ENCODE measurements around the gene NEK10. TPM values are rescaled to one million over a fixed set of nuclear protein-coding genes. Genes with fewer than 3 reads are reported as not detected.

NEK10 gene
- total and polyA plus RNA-seq, 2 donors (not counting 3 experiments of a cell fraction or from before 2014, with no cell fraction given) = 0.32 to 5.0 TPM

GRCh38 chr3:27138005-27138404 is 231.2 kb downstream of the NEK10 start:
- Histone ChIP-seq H3K4me2 (ENCODE audit: insufficient read depth, low read length) (no peak overlapping the region), H3K9me3 (replicated peaks; ENCODE audit: control insufficient read depth, insufficient read depth, low read length) (no peaks in the 10 kb centered on the region), H3K27ac (ENCODE audit: insufficient read depth, low read depth, low read length) (no peak overlapping the region), H3K4me1 (ENCODE audit: control insufficient read depth, extremely low read depth, insufficient read depth, low read length) (no peaks in the 10 kb centered on the region), H3K4me3 (replicated peaks in 1 of 3; ENCODE audit: insufficient read depth in 1 of 3, low read depth in 1 of 3, low read length in 3 of 3) (no peak overlapping the region), H3K36me3 (ENCODE audit: control insufficient read depth in 2 of 2, extremely low read depth in 1 of 2, insufficient read depth in 2 of 2, low read length in 2 of 2) (no peaks in the 10 kb centered on the region), H3K27me3 (ENCODE audit: control insufficient read depth in 2 of 2, insufficient read depth in 2 of 2, low read length in 2 of 2) (no peaks in the 10 kb centered on the region), H3K9me1 (replicated peaks; ENCODE audit: control insufficient read depth, extremely low read depth, insufficient read depth, low read length) (no peaks in the 10 kb centered on the region), H3K79me2 (ENCODE audit: control insufficient read depth, insufficient read depth, low read length) (no peaks in the 10 kb centered on the region), H3K9ac (replicated peaks; ENCODE audit: extremely low read depth, insufficient read depth, low read length) (no peak overlapping the region), H4K20me1 (replicated peaks; ENCODE audit: control insufficient read depth, extremely low read depth, insufficient read depth, low read length) (no peaks in the 10 kb centered on the region), H2AFZ (ENCODE audit: low read depth, low read length) (no peak overlapping the region)
- dilution Hi-C loops (cut with MboI; ENCODE audit: extremely low pct_ligation_motif_present, low sequenced_read_pairs) (no loop called here), intact Hi-C loops (cut with micrococcal nuclease) (no loop called here)
- no TSS peak for BruUV-seq (replicated peaks)
- no peak for FAIRE-seq
- ChIA-PET CTCF (interaction anchor here (0.9 to 5.7 kb wide), 6 partner anchors 9 to 141 kb away, joined by 3 to 33 read pairs (median 4); no protein-coding TSS in a partner anchor), POLR2A (no interaction called here)
- no peak for TF ChIP-seq JUN (IDR thresholded peaks at IDR 0.05; ENCODE audit: borderline replicate concordance, insufficient read depth, insufficient read length, low read depth)
- no peak for TF ChIP-seq MAX (IDR thresholded peaks at IDR 0.05; ENCODE audit: insufficient read depth, insufficient read length)
- DNase-seq (ENCODE audit: low read depth, low spot score) = no peak

- H3K4me3 ChIP-seq (replicated peaks in 1 of 3; ENCODE audit: insufficient read depth in 1 of 3, low read depth in 1 of 3, low read length in 3 of 3) = no peak overlapping the region
- H3K79me2 ChIP-seq (ENCODE audit: control insufficient read depth, insufficient read depth, low read length) = no peaks in the 10 kb centered on the region
- no peaks in the 10 kb centered on the region for H3K9me1 ChIP-seq (replicated peaks; ENCODE audit: control insufficient read depth, extremely low read depth, insufficient read depth, low read length)
- H3K9ac ChIP-seq (replicated peaks; ENCODE audit: extremely low read depth, insufficient read depth, low read length) = no peak overlapping the region
- POLR2A ChIA-PET = no interaction called here
- no peaks in the 10 kb centered on the region for H3K4me1 ChIP-seq (ENCODE audit: control insufficient read depth, extremely low read depth, insufficient read depth, low read length)
- peak; percentile 72 for DNase-seq (ENCODE audit: low read depth, low spot score)
- no peaks in the 10 kb centered on the region for H3K9me3 ChIP-seq (replicated peaks; ENCODE audit: control insufficient read depth, insufficient read depth, low read length)
- intact Hi-C loops (cut with micrococcal nuclease) = loop anchor here (1.0 to 5.0 kb wide), 8 partner anchors 119 to 1198 kb away; no protein-coding TSS in a partner anchor
- peak; percentile 76 for FAIRE-seq
- CTCF ChIA-PET = interaction anchor here (0.6 to 8.1 kb wide), 29 partner anchors 9 to 1277 kb away, joined by 3 to 263 read pairs (median 5); partner anchors contain the start of gene SLC4A7
- no peaks in the 10 kb centered on the region for H4K20me1 ChIP-seq (replicated peaks; ENCODE audit: control insufficient read depth, extremely low read depth, insufficient read depth, low read length)
- TF ChIP-seq POLR2AphosphoS5 (IDR thresholded peaks at IDR 0.05; ENCODE audit: insufficient read depth, low read depth, low read length) (no peak), JUN (IDR thresholded peaks at IDR 0.05; ENCODE audit: borderline replicate concordance, insufficient read depth, insufficient read length, low read depth) (peak; percentile 15), CTCF (IDR thresholded peaks at IDR 0.05; ENCODE audit: extremely low read depth in 1 of 2, insufficient read depth in 1 of 2, low read depth in 1 of 2, low read length in 2 of 2) (peak; percentile 83 to 85), GATA2 (IDR thresholded peaks at IDR 0.05; ENCODE audit: insufficient read depth, insufficient read length, low read depth, low read length) (no peak), MYC (IDR thresholded peaks at IDR 0.05; ENCODE audit: low read depth, low read length) (no peak), POLR2A (IDR thresholded peaks at IDR 0.05; ENCODE audit: low read depth, low read length) (no peak), MAX (IDR thresholded peaks at IDR 0.05; ENCODE audit: insufficient read depth, insufficient read length) (no peak), FOS (IDR thresholded peaks at IDR 0.05; ENCODE audit: borderline replicate concordance, insufficient read depth, low read length) (peak; percentile 37), EZH2 (IDR thresholded peaks at IDR 0.05; ENCODE audit: borderline replicate concordance, low read depth, low read length, severe bottlenecking) (no peak)
- no peaks in the 10 kb centered on the region for H3K36me3 ChIP-seq (ENCODE audit: control insufficient read depth in 2 of 2, extremely low read depth in 1 of 2, insufficient read depth in 2 of 2, low read length in 2 of 2)
- BruUV-seq (replicated peaks) = no TSS peak
- dilution Hi-C loops (cut with MboI; ENCODE audit: extremely low pct_ligation_motif_present, low sequenced_read_pairs) = no loop called here
- H3K27ac ChIP-seq (ENCODE audit: insufficient read depth, low read depth, low read length) = no peak overlapping the region
- H3K4me2 ChIP-seq (ENCODE audit: insufficient read depth, low read length) = no peak overlapping the region
- H3K27me3 ChIP-seq (ENCODE audit: control insufficient read depth in 2 of 2, insufficient read depth in 2 of 2, low read length in 2 of 2) = no peaks in the 10 kb centered on the region
- no peak overlapping the region for H2AFZ ChIP-seq (ENCODE audit: low read depth, low read length)
Measured at GRCh38 chr3:27134171-27134796, 234.9 kb downstream of the NEK10 start.
